HepG2 (cell line): Measurements from ENCODE around the gene SRC. TPM values are rescaled to one million over a fixed set of nuclear protein-coding genes. Genes with fewer than 3 reads are reported as not detected.

Experiments
- ATF4 ChIP-seq, 2 experiments: fragments of 450-650 bp in 1 of 2; sonication (generic) in 1 of 2; formaldehyde crosslinking; IDR thresholded peaks; 2 replicates each; pipeline versions ENCODE4 v1.5.0 to v1.8.0; 2020 to 2022; ENCODE audit warnings: mild to moderate bottlenecking in 1 of 2, missing genetic modification reagents in 1 of 2
- HES4 ChIP-seq: sonication (generic); formaldehyde crosslinking; IDR thresholded peaks from 2 replicates; pipeline ENCODE4 v1.9.0; 2021; ENCODE audit warnings: mild to moderate bottlenecking, missing genetic modification reagents, borderline replicate concordance
- NFIB ChIP-seq: sonication (generic); formaldehyde crosslinking; IDR thresholded peaks from 2 replicates; pipeline ENCODE4 v1.9.0; 2021; ENCODE audit warnings: missing genetic modification reagents, mild to moderate bottlenecking, borderline replicate concordance
- PLSCR1 ChIP-seq: sonication (generic); formaldehyde crosslinking; IDR thresholded peaks from 2 replicates; pipeline ENCODE4 v1.5.0; 2020; ENCODE audit warnings: missing genetic modification reagents, mild to moderate bottlenecking, borderline replicate concordance
- TFE3 ChIP-seq: IDR thresholded peaks from 2 replicates; pipeline ENCODE4 v1.6.1; 2016
- ZBTB37 ChIP-seq: sonication (generic); formaldehyde crosslinking; IDR thresholded peaks from 2 replicates; pipeline ENCODE4 v1.4.0; 2020; ENCODE audit warnings: mild to moderate bottlenecking, missing genetic modification reagents
- ZFP1 ChIP-seq: IDR thresholded peaks from 2 replicates; pipeline ENCODE4 v1.6.1; 2016
- ZFP41 ChIP-seq: sonication (generic); formaldehyde crosslinking; IDR thresholded peaks from 2 replicates; pipeline ENCODE4 v1.4.0; 2020; ENCODE audit warnings: mild to moderate bottlenecking, missing genetic modification reagents, borderline replicate concordance
- ZNF101 ChIP-seq: sonication (generic); formaldehyde crosslinking; IDR thresholded peaks from 2 replicates; pipeline ENCODE4 v1.4.0; 2020; ENCODE audit warnings: mild to moderate bottlenecking, low read depth, missing genetic modification reagents, borderline replicate concordance
- ZNF235 ChIP-seq: sonication (generic); formaldehyde crosslinking; IDR thresholded peaks from 2 replicates; pipeline ENCODE4 v1.8.1; 2023; ENCODE audit warnings: mild to moderate bottlenecking, missing genetic modification reagents, borderline replicate concordance
- ZNF24 ChIP-seq: fragments of 450-650 bp; IDR thresholded peaks from 2 replicates; pipeline ENCODE4 v1.6.1; 2017; ENCODE audit warnings: antibody characterized with exemption, mild to moderate bottlenecking
- ZNF280B ChIP-seq: sonication (generic); formaldehyde crosslinking; IDR thresholded peaks from 2 replicates; pipeline ENCODE4 v1.5.0; 2020; ENCODE audit warnings: missing genetic modification reagents, mild to moderate bottlenecking, borderline replicate concordance
- ZNF431 ChIP-seq: sonication (generic); formaldehyde crosslinking; IDR thresholded peaks from 2 replicates; pipeline ENCODE4 v1.9.0; 2022; ENCODE audit warnings: missing genetic modification reagents, low read depth, mild to moderate bottlenecking, borderline replicate concordance
- ZNF549 ChIP-seq: sonication (generic); formaldehyde crosslinking; IDR thresholded peaks from 2 replicates; pipeline ENCODE4 v1.5.0; 2020; ENCODE audit warnings: missing genetic modification reagents
- ZNF639 ChIP-seq: conservative IDR thresholded peaks from 2 replicates; pipeline ENCODE4 v1.6.1; 2018; ENCODE audit warnings: missing genetic modification reagents
- ZNF670 ChIP-seq: sonication (generic); formaldehyde crosslinking; IDR thresholded peaks from 2 replicates; pipeline ENCODE4 v1.8.0; 2022; ENCODE audit warnings: mild to moderate bottlenecking, missing genetic modification reagents, borderline replicate concordance
- ZSCAN12 ChIP-seq: sonication (generic); formaldehyde crosslinking; IDR thresholded peaks from 2 replicates; pipeline ENCODE4 v1.9.0; 2021; ENCODE audit warnings: mild to moderate bottlenecking, missing genetic modification reagents
- polyA plus RNA-seq, 8 experiments: library from polyadenylated mRNA; depleted of rRNA in 3 of 8; stranded (reverse) in 7 of 8; unstranded in 1 of 8; fragments of >200 nt; fragmentation: Illumina TruSeq in 4 of 8; extraction: Trizol in 4 of 8; gene quantifications; 2 replicates each; pipeline versions ENCODE4 v1.2.1 to v1.2.3, GENCODE V29; 2011 to 2016; ENCODE audit warnings: low read depth in 4 of 8, missing spikeins in 1 of 8, mixed read lengths in 1 of 8; ENCODE audit not compliant: insufficient read depth in 1 of 8
- total RNA-seq, 5 experiments: library from RNA; depleted of rRNA; stranded (reverse); fragments of >200 nt; fragmentation: Illumina TruSeq; extraction: Trizol; gene quantifications; 2 replicates each; pipeline ENCODE4 v1.2.3, GENCODE V29; 2016; ENCODE audit warnings: low read depth in 1 of 5

SRC gene
- total and polyA plus RNA-seq, 2 of the 13 experiments (the other 11 are each of a cell fraction or from before 2014, with no cell fraction given), result 54.7 to 192 TPM

GRCh38 chr20:37398750-37399621 is 53.0 kb downstream of the SRC start (continued):
- TF ChIP-seq ZNF549, result no peak
- no peak; the same call in 1 of the 2 replicates for TF ChIP-seq HES4 (CRISPR knock-in tag)
- 0 out of 2 replicates have a peak, but pooled peaks have one; percentile 10 for TF ChIP-seq ZNF639 (CRISPR knock-in tag)
- peak; percentile 80; the same call in 1 of the 2 replicates for TF ChIP-seq ZNF431 (CRISPR knock-in tag)
- TF ChIP-seq ZNF235 (CRISPR knock-in tag), result no peak
- no peak for TF ChIP-seq ZNF670 (CRISPR knock-in tag)
- no peak for TF ChIP-seq NFIB (CRISPR knock-in tag)
- no peak for TF ChIP-seq ZFP41 (CRISPR knock-in tag)
- no peak for TF ChIP-seq ZNF280B
- no peak for TF ChIP-seq ATF4 (CRISPR knock-in tag; IDR thresholded peaks at IDR 0.05)
- TF ChIP-seq TFE3 (CRISPR knock-in tag), result 0 out of 2 replicates have a peak, but pooled peaks have one; percentile 63
- no peak for TF ChIP-seq ZNF101
- TF ChIP-seq ZNF24, result peak; percentile 64
- peak; percentile 56; the same call in 1 of the 2 replicates for TF ChIP-seq ZFP1 (CRISPR knock-in tag)
- TF ChIP-seq PLSCR1, result peak; percentile 89
- TF ChIP-seq ZSCAN12 (CRISPR knock-in tag), result no peak
- TF ChIP-seq ZBTB37, result no peak
